HCT116 (cell line): Measurements from ENCODE around the gene IFNA10. TPM values are rescaled to one million over a fixed set of nuclear protein-coding genes. Genes with fewer than 3 reads are reported as not detected.

Experiments
- ATAC-seq: fragments of 200-7000 bp; cut with Tn5 transposase; 2 replicates; pipeline ENCODE4 v1.9.1; 2020; ENCODE audit warnings: mild to moderate bottlenecking, moderate library complexity
- BruUV-seq: library from RNA; stranded (reverse); fragments of 400-500 nt; replicated peaks from 2 replicates; lab custom pipeline; 2021; lab: Mats Ljungman, UMichigan
- CTCF ChIA-PET: fragments of 300-600 bp; sonication (Branson Sonifier 250); formaldehyde crosslinking; loops from one replicate; lab custom pipeline; 2021; ENCODE audit warnings: antibody characterized with exemption; lab: Charles Lee
- POLR2A ChIA-PET: fragments of 300-600, 350-600 bp; sonication (Branson Sonifier 250); formaldehyde crosslinking; loops from one replicate; lab custom pipeline; 2021; ENCODE audit warnings: antibody characterized with exemption; lab: Charles Lee
- RAD21 ChIA-PET, 2 experiments: fragments of 300-600 bp; sonication (Branson Sonifier 250); formaldehyde crosslinking; loops; one replicate each; lab custom pipeline; 2023; ENCODE audit warnings: low total read pairs in 2 of 2; ENCODE audit not compliant: uncharacterized antibody in 2 of 2, unreplicated experiment in 2 of 2, low non-redundant PET in 1 of 2; lab: Charles Lee
- DNase-seq: peaks from one replicate; pipeline ENCODE4 v3.0.0-alpha.2; 2010; ENCODE audit warnings: low read depth, low spot score
- H2AFZ ChIP-seq: fragments of 200-600 bp; shearing (Covaris generic), sonication (generic); 2 replicates; pipeline ENCODE4 v1.6.1; 2017; ENCODE audit warnings: low read depth, mixed run types, mixed read lengths, antibody characterized with exemption, low read length; ENCODE audit not compliant: poor library complexity, severe bottlenecking
- H3K27ac ChIP-seq: 2 replicates; pipeline ENCODE4 v1.5.1; 2012; ENCODE audit warnings: low read depth, low read length
- H3K27me3 ChIP-seq: fragments of 200-600 bp; sonication (generic); 2 replicates; pipeline ENCODE4 v1.6.1; 2016; ENCODE audit warnings: mixed run types, low read length, mixed read lengths; ENCODE audit not compliant: insufficient read depth
- H3K36me3 ChIP-seq, 2 experiments: fragments of 200-500 bp in 1 of 2; fragments of 200-600 bp in 1 of 2; sonication (Bioruptor generic) in 1 of 2; sonication (generic) in 1 of 2; 2 replicates each; pipeline versions ENCODE4 v1.5.1 to v1.6.1; 2014 to 2016; ENCODE audit warnings: low read length in 2 of 2, inconsistent platforms in 1 of 2, mixed read lengths in 1 of 2, mixed run types in 1 of 2; ENCODE audit not compliant: insufficient read depth in 2 of 2, control insufficient read depth in 1 of 2
- H3K4me1 ChIP-seq, 2 experiments: fragments of 200-600 bp in 1 of 2; sonication (generic) in 1 of 2; 2 replicates each; pipeline versions ENCODE4 v1.5.1 to v1.6.1; 2012 to 2017; ENCODE audit warnings: low read length in 2 of 2, inconsistent platforms in 1 of 2, mild to moderate bottlenecking in 1 of 2, mixed read lengths in 1 of 2, mixed run types in 1 of 2, moderate library complexity in 1 of 2; ENCODE audit not compliant: insufficient read depth in 2 of 2, control insufficient read depth in 1 of 2
- H3K4me2 ChIP-seq: fragments of 200-600 bp; sonication (generic); 2 replicates; pipeline ENCODE4 v1.6.1; 2017; ENCODE audit warnings: mixed run types, low read length, mixed read lengths
- H3K4me3 ChIP-seq, 2 experiments: fragments of 200-600 bp in 1 of 2; sonication (generic) in 1 of 2; replicated peaks in 1 of 2; 2 replicates each; pipeline ENCODE4 v1.5.1; 2011 to 2016; ENCODE audit warnings: low read length in 2 of 2, control low read depth in 1 of 2, low read depth in 1 of 2, mild to moderate bottlenecking in 1 of 2, mixed read lengths in 1 of 2, mixed run types in 1 of 2
- H3K79me2 ChIP-seq: fragments of 200-600 bp; sonication (generic); 2 replicates; pipeline ENCODE4 v1.6.1; 2017; ENCODE audit warnings: mild to moderate bottlenecking, mixed run types, low read length, moderate library complexity, mixed read lengths; ENCODE audit not compliant: insufficient read depth
- H3K9ac ChIP-seq: fragments of 200-600 bp; sonication (generic); 2 replicates; pipeline ENCODE4 v1.6.1; 2016; ENCODE audit warnings: low read length, mixed read lengths
- H3K9me2 ChIP-seq: fragments of 200-600 bp; sonication (generic), shearing (Covaris generic); 2 replicates; pipeline ENCODE4 v1.6.1; 2017; ENCODE audit warnings: mixed run types, mild to moderate bottlenecking, moderate library complexity; ENCODE audit not compliant: insufficient read depth
- H3K9me3 ChIP-seq, 2 experiments: fragments of 200-500 bp in 1 of 2; fragments of 200-600 bp in 1 of 2; sonication (Bioruptor generic) in 1 of 2; sonication (generic) in 1 of 2; 2 replicates each; pipeline ENCODE4 v1.6.1; 2014 to 2017; ENCODE audit warnings: low read length in 2 of 2, mixed read lengths in 2 of 2, inconsistent platforms in 1 of 2, low read depth in 1 of 2, mild to moderate bottlenecking in 1 of 2, mixed run types in 1 of 2, moderate library complexity in 1 of 2; ENCODE audit not compliant: control insufficient read depth in 1 of 2, insufficient read depth in 1 of 2
- H4K20me1 ChIP-seq: fragments of 200-600 bp; sonication (generic), shearing (Covaris generic); 2 replicates; pipeline ENCODE4 v1.6.1; 2017; ENCODE audit warnings: mixed run types, mild to moderate bottlenecking, moderate library complexity; ENCODE audit not compliant: insufficient read depth
- ATF3 ChIP-seq: IDR thresholded peaks from 2 replicates; pipeline ENCODE4 v1.6.1; 2012
- CEBPB ChIP-seq: IDR thresholded peaks from 2 replicates; pipeline ENCODE4 v1.6.1; 2012; ENCODE audit warnings: low read depth
- CTCF ChIP-seq, 3 experiments: fragments of 200-600 bp in 1 of 3; sonication (generic) in 1 of 3; IDR thresholded peaks in 2 of 3; conservative IDR thresholded peaks in 1 of 3; 2 replicates each; pipeline ENCODE4 v1.5.1; 2012 to 2017; ENCODE audit warnings: low read depth in 2 of 3, low read length in 2 of 3, antibody characterized with exemption in 1 of 3, borderline replicate concordance in 1 of 3, control low read depth in 1 of 3, mild to moderate bottlenecking in 1 of 3, mixed read lengths in 1 of 3, mixed run types in 1 of 3, moderate library complexity in 1 of 3; ENCODE audit not compliant: insufficient read depth in 1 of 3
- EGR1 ChIP-seq: IDR thresholded peaks from 2 replicates; pipeline ENCODE4 v1.6.1; 2012; ENCODE audit warnings: low read depth
- ELF1 ChIP-seq: IDR thresholded peaks from 2 replicates; pipeline ENCODE4 v1.6.1; 2012; ENCODE audit warnings: low read depth, borderline replicate concordance
- EZH2 ChIP-seq: fragments of 200-600 bp; sonication (generic); IDR thresholded peaks from 2 replicates; pipeline ENCODE4 v1.6.1; 2017; ENCODE audit warnings: antibody characterized with exemption, mixed run types
- EZH2phosphoT487 ChIP-seq: fragments of 200-600 bp; IDR thresholded peaks from 2 replicates; pipeline ENCODE4 v1.6.1; 2018; ENCODE audit warnings: antibody characterized with exemption, borderline replicate concordance
- JUND ChIP-seq: IDR thresholded peaks from 2 replicates; pipeline ENCODE4 v1.6.1; 2012
- MAX ChIP-seq: IDR thresholded peaks from 2 replicates; pipeline ENCODE4 v1.6.1; 2012
- POLR2AphosphoS5 ChIP-seq: IDR thresholded peaks from 2 replicates; pipeline ENCODE4 v1.6.1; 2011; ENCODE audit warnings: mild to moderate bottlenecking, low read depth, low read length, moderate library complexity
- SIN3A ChIP-seq: IDR thresholded peaks from 2 replicates; pipeline ENCODE4 v1.6.1; 2012; ENCODE audit warnings: low read depth
- SRF ChIP-seq: IDR thresholded peaks from 2 replicates; pipeline ENCODE4 v1.6.1; 2012; ENCODE audit warnings: low read depth
- ZBTB33 ChIP-seq: IDR thresholded peaks from 2 replicates; pipeline ENCODE4 v1.6.1; 2011; ENCODE audit warnings: mild to moderate bottlenecking, low read length, moderate library complexity; ENCODE audit not compliant: insufficient replicate concordance; ENCODE audit errors: extremely low read depth
- intact Hi-C: fragments of 100-400 bp; cut with micrococcal nuclease; formaldehyde crosslinking; loops from 2 replicates; pipeline ENCODE4 v1.10.0; 2022
- total RNA-seq: library from RNA; stranded (reverse); gene quantifications from one replicate; pipeline ENCODE4 v1.2.1, GENCODE V29; 2021; ENCODE audit not compliant: unreplicated experiment

The IFNA10 gene
- total RNA-seq, 1 experiment from 2014 or later, result not detected

GRCh38 chr9:21251638-21252037 is 44.7 kb upstream of the IFNA10 start:
- H3K36me3 ChIP-seq, result no peaks in the 10 kb centered on the region
- POLR2A ChIA-PET, result interaction anchor here (1.2 kb wide), 1 partner anchor 16 kb away, joined by 3 read pairs; no protein-coding TSS in a partner anchor
- no peak overlapping the region for H2AFZ ChIP-seq
- H3K4me2 ChIP-seq, result no peak overlapping the region
- no peaks in the 10 kb centered on the region for H3K27me3 ChIP-seq
- no peak overlapping the region for H3K9ac ChIP-seq
- H3K27ac ChIP-seq, result no peak overlapping the region
- H3K4me1 ChIP-seq, result peaks cover 0 to 4% of the 10 kb centered on the region in 2 experiments; a peak in 1 of 4 replicates
- RAD21 ChIA-PET, result interaction anchor here in 1 of 2 experiments (1.2 kb wide), 1 partner anchor 204 kb away, joined by 4 read pairs; no protein-coding TSS in a partner anchor
- no TSS peak for BruUV-seq
- no peak for DNase-seq
- no peaks in the 10 kb centered on the region for H3K79me2 ChIP-seq
- no peaks in the 10 kb centered on the region for H4K20me1 ChIP-seq
- ATAC-seq, result no peak
- no peaks in the 10 kb centered on the region for H3K9me3 ChIP-seq
- TF ChIP-seq EZH2, result no peak
- TF ChIP-seq POLR2AphosphoS5, result no peak
- no peak for TF ChIP-seq ELF1
- TF ChIP-seq EGR1, result no peak
- no peak for TF ChIP-seq SRF
- no peak for TF ChIP-seq EZH2phosphoT487
- TF ChIP-seq JUND, result no peak
- no peak for TF ChIP-seq CTCF (IDR thresholded peaks at IDR 0.05 in 2 of 3, conservative IDR thresholded peaks at IDR 0.05 in 1 of 3; ENCODE audit: borderline replicate concordance in 1 of 3, insufficient read depth in 1 of 3, low read depth in 2 of 3, low read length in 2 of 3)
- TF ChIP-seq CEBPB, result no peak
- no peak for TF ChIP-seq SIN3A
- no peak for TF ChIP-seq ATF3
- no peak for TF ChIP-seq MAX
- no peak for TF ChIP-seq ZBTB33
- TF ChIP-seq, all 23 proteins: peak for 0
- no peaks in the 10 kb centered on the region for H3K9me2 ChIP-seq
- intact Hi-C loops, result loop anchor here (5.0 kb wide), 1 partner anchor 256 kb away; no protein-coding TSS in a partner anchor
- no peak overlapping the region for H3K4me3 ChIP-seq
- CTCF ChIA-PET, result interaction anchor here (0.7 to 2.9 kb wide), 6 partner anchors 39 to 204 kb away, joined by 3 to 21 read pairs (median 10); no protein-coding TSS in a partner anchor
